ENCODE measurements around the gene CAT.

The CAT gene

GRCh38 chr11:34425867-34426266 lies 12.9 kb upstream of the CAT start:
- DNase-seq = peak; percentile 89

- no peak for DNase-seq
Observed at GRCh38 chr11:34426766-34427185, 12.0 kb upstream of the CAT start.

GRCh38 chr11:34427186-34427805 lies 11.4 kb upstream of the CAT start:
- DNase-seq = peak; percentile 74

GRCh38 chr11:34431979-34432378 lies 6.8 kb upstream of the CAT start:
- peak; percentile 15 for DNase-seq

GRCh38 chr11:34432822-34433221 lies 5.9 kb upstream of the CAT start:
- no peak for DNase-seq

GRCh38 chr11:34433899-34434298 lies 4.8 kb upstream of the CAT start:
- no peak for DNase-seq

- DNase-seq = no peak
Observed at GRCh38 chr11:34437224-34438125, 1.3 kb upstream of the CAT start.

- no peak for DNase-seq
Observed at GRCh38 chr11:34439610-34440198, 970 bp downstream of the CAT start.

- no peak for DNase-seq
Observed at GRCh38 chr11:34441814-34442213, 3.1 kb downstream of the CAT start.

- no peak for DNase-seq
Observed at GRCh38 chr11:34443136-34443535, 4.4 kb downstream of the CAT start.

- DNase-seq = no peak
Observed at GRCh38 chr11:34444428-34444827, 5.7 kb downstream of the CAT start.

GRCh38 chr11:34445956-34446355 lies 7.2 kb downstream of the CAT start:
- no peak for DNase-seq

- no peak for DNase-seq
Observed at GRCh38 chr11:34446386-34446785, 7.7 kb downstream of the CAT start.

GRCh38 chr11:34447044-34447443 lies 8.3 kb downstream of the CAT start:
- DNase-seq = no peak

- DNase-seq = no peak
Observed at GRCh38 chr11:34448223-34448994, 9.7 kb downstream of the CAT start.

GRCh38 chr11:34449013-34449412 lies 10.3 kb downstream of the CAT start:
- DNase-seq = peak; percentile 49

GRCh38 chr11:34451053-34451452 lies 12.3 kb downstream of the CAT start:
- peak; percentile 2 for DNase-seq

GRCh38 chr11:34454308-34455032 lies 15.7 kb downstream of the CAT start:
- no peak for DNase-seq

- no peak for DNase-seq
Observed at GRCh38 chr11:34457607-34458006, 18.9 kb downstream of the CAT start.

- no peak for DNase-seq
Observed at GRCh38 chr11:34458525-34458924, 19.8 kb downstream of the CAT start.

GRCh38 chr11:34459507-34460162 lies 20.9 kb downstream of the CAT start:
- no peak for DNase-seq

GRCh38 chr11:34460278-34460677 lies 21.5 kb downstream of the CAT start:
- no peak for DNase-seq

All from GF-D8 (cell line).